Astrocyte (in vitro differentiated cells and primary cell): ENCODE results near the gene VPS36.
"Not testable (repeated sequence)": the region's sequence is repeated elsewhere in the genome, so short reads cannot be mapped to it uniquely, and the experiment has no call there.

Experiments used
- EZH2 ChIP-seq: IDR thresholded peaks from 2 replicates; pipeline ENCODE4 v1.6.1; 2012; ENCODE audit warnings: mild to moderate bottlenecking, low read length, inconsistent platforms; ENCODE audit not compliant: insufficient read depth
- TF ChIP-seq, protein P1 (sequence below): IDR thresholded peaks from 2 replicates; pipeline ENCODE4 v1.5.1; 2011; ENCODE audit warnings: low read depth, mild to moderate bottlenecking, inconsistent platforms, low read length, moderate library complexity; ENCODE audit not compliant: insufficient read depth

DNA sequence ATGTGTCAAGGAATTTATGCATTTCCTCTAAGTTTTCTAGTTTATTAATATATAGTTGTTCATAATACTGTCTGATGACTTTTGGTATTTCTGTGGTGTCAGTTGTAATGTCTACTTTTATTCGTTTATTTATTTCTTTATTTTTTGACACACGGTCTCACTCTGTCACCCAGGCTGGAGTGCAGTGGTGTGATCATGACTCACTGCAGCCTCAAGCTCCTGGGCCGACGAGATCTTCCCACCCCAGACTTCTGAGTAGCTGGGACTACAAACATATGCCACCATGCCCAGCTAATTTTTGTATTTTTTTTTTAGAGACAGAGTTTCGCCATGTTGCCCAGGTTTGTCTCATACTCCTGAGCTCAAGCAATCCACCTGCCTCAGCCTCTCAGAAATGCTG lies 43.8 kb upstream of the VPS36 start:
- TF ChIP-seq, protein P1, sequence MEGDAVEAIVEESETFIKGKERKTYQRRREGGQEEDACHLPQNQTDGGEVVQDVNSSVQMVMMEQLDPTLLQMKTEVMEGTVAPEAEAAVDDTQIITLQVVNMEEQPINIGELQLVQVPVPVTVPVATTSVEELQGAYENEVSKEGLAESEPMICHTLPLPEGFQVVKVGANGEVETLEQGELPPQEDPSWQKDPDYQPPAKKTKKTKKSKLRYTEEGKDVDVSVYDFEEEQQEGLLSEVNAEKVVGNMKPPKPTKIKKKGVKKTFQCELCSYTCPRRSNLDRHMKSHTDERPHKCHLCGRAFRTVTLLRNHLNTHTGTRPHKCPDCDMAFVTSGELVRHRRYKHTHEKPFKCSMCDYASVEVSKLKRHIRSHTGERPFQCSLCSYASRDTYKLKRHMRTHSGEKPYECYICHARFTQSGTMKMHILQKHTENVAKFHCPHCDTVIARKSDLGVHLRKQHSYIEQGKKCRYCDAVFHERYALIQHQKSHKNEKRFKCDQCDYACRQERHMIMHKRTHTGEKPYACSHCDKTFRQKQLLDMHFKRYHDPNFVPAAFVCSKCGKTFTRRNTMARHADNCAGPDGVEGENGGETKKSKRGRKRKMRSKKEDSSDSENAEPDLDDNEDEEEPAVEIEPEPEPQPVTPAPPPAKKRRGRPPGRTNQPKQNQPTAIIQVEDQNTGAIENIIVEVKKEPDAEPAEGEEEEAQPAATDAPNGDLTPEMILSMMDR, result not testable (repeated sequence)
- not testable (repeated sequence) for TF ChIP-seq EZH2
